ENCODE measurements around the gene ADAT2. TPM values are rescaled to one million over a fixed set of nuclear protein-coding genes. Genes with fewer than 3 reads are reported as not detected.

The ADAT2 gene
- total and polyA plus RNA-seq, 11 donors = 0.75 to 3.0 (median 1.5) TPM

DNA sequence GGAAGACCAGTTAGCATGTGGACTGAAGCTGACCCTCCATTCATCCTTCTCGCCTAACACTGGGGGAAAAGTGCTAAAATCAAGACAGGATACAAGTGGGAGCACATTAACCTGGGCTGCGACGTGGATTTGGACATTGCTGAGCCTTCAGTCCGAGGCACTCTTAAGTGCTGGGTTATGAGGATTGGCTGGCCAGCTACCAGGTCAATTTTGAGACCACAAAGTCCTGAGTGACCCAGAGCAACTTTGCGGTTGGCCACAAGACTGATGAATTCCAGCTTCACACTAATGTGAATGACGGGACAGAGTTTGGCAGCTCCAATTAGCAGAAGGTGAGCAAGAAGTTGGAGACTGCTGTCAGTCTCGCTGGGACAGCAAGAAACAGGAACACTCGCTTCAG is 40.3 kb upstream of the ADAT2 start:
- 63 to 83% (median 82%) methylated on average over 8 of the region's 8 CpGs for WGBS, 4 donors
- TF ChIP-seq POLR2A (IDR thresholded peaks at IDR 0.05) (no peak), CTCF (IDR thresholded peaks at IDR 0.05) (no peak)
- H3K27ac ChIP-seq = no peak overlapping the region
- ATAC-seq (peak in 3 of 4 donors; percentile 37 to 60 (median 40)), DNase-seq (no peak)
- no peaks in the 10 kb centered on the region for H3K27me3 ChIP-seq
- no peak overlapping the region for H3K4me3 ChIP-seq
- H3K36me3 ChIP-seq = peaks cover 0 to 48% (median 25%) of the 10 kb centered on the region in 9 donors
- intact Hi-C loops (cut with DNase I) = loop anchor here in 1 of 10 donors (2.0 kb wide), 1 partner anchor 40 kb away; no protein-coding TSS in a partner anchor
- H3K9me3 ChIP-seq = no peaks in the 10 kb centered on the region
- no peaks in the 10 kb centered on the region for H3K4me1 ChIP-seq

DNA sequence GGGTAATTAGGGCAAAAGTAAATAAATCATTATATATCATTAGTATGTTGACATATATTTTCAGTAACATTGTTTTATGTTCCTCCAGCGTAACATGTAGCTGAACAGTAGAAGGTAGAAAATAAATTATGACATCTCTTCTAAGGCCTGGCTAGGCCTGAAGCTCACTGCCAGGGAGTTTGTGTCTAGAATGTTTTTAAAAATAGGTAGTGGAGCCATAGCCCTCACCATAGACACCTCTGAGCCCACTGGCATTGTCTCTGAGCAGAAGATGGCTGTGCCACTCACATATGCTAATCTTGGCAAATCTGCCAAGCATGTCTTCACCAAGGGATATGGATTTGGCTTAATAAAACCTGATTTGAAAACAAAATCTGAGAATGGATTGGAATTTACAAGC is 39.7 kb upstream of the ADAT2 start:
- Histone ChIP-seq H3K27me3 (no peaks in the 10 kb centered on the region), H3K27ac (no peak overlapping the region), H3K9me3 (no peaks in the 10 kb centered on the region), H3K4me3 (no peak overlapping the region), H3K4me1 (no peaks in the 10 kb centered on the region), H3K36me3 (peaks cover 0 to 46% (median 20%) of the 10 kb centered on the region in 9 donors)
- 96 to 100% (median 97%) methylated on average over 1 of the region's 1 CpG for WGBS, 4 donors
- ATAC-seq = peak in 2 of 4 donors; percentile 45 to 54
- TF ChIP-seq CTCF (IDR thresholded peaks at IDR 0.05) (no peak), POLR2A (IDR thresholded peaks at IDR 0.05) (no peak)
- no peak for DNase-seq
- intact Hi-C loops (cut with DNase I) = loop anchor here in 1 of 10 donors (2.0 kb wide), 1 partner anchor 41 kb away; no protein-coding TSS in a partner anchor

DNA sequence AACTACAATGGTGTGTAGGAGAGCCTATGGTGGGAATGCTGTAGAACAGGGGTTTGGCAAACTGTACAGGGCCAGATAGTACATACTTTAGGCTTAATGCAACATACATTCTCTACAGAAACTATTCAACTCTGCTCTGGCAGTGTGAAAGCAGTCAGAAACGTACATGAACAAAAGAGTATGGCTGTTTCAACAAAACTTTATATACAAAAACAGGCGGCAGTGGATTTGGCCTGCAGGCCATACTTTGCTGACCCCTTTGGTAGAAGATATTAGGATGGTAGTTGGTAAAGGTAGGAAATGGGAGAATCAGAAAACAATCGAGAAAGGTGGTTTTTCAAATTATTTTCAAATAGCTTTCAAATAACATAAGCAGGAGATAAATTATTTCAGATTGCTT is 36.3 kb upstream of the ADAT2 start:
- DNase-seq (no peak), ATAC-seq (no peak)
- peaks cover 0 to 27% (median 0%) of the 10 kb centered on the region in 9 donors for H3K36me3 ChIP-seq
- no peaks in the 10 kb centered on the region for H3K4me1 ChIP-seq
- no peak overlapping the region for H3K27ac ChIP-seq
- no peaks in the 10 kb centered on the region for H3K9me3 ChIP-seq
- H3K4me3 ChIP-seq = no peak overlapping the region
- WGBS, 4 donors = 91 to 95% (median 93%) methylated on average over 3 of the region's 3 CpGs
- no peaks in the 10 kb centered on the region for H3K27me3 ChIP-seq
- TF ChIP-seq CTCF (IDR thresholded peaks at IDR 0.05) = no peak
- TF ChIP-seq POLR2A (IDR thresholded peaks at IDR 0.05) = no peak
- intact Hi-C loops (cut with DNase I) = no loop called here

GRCh38 chr6:143485967-143486366 is 35.5 kb upstream of the ADAT2 start:
- TF ChIP-seq POLR2A (IDR thresholded peaks at IDR 0.05) (no peak), CTCF (IDR thresholded peaks at IDR 0.05) (no peak)
- no peak for DNase-seq
- Histone ChIP-seq H3K36me3 (peaks cover 0 to 27% (median under 1%) of the 10 kb centered on the region in 9 donors), H3K4me3 (no peak overlapping the region), H3K9me3 (no peaks in the 10 kb centered on the region), H3K27ac (no peak overlapping the region), H3K4me1 (no peaks in the 10 kb centered on the region), H3K27me3 (no peaks in the 10 kb centered on the region)
- intact Hi-C loops (cut with DNase I) = no loop called here
- WGBS, 4 donors = 80 to 85% (median 84%) methylated on average over 2 of the region's 2 CpGs
- no peak for ATAC-seq

Data from heart left ventricle (tissue), 16 donors.